ENCODE data around the gene SH2D1A. TPM values are rescaled to one million over a fixed set of nuclear protein-coding genes. Genes with fewer than 3 reads are reported as not detected.

The SH2D1A gene
- total RNA-seq, 1 experiment from 2014 or later: not detected

DNA sequence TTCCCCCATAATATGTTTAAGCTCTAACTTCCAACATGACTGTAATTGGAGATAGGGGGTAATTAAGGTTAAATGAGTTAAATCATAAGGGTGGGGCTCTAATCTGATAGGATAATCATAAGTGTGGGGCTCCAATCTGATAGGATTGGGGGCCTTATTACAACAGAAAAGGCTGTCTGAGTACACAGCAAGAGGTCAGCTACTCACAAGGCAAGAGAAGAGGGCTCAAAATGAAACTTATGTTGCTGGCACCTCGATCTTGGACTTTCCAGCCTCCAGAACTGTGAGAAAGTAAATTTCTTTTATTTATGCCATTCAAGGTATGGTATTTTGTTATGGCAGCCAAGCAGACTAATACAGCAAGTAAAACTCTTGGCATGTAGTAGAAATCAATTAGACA, 16.4 kb downstream of the SH2D1A start:
- no peak overlapping the region for H3K4me3 Mint-ChIP-seq
- DNase-seq: no peak
- Histone ChIP-seq H3K18ac (ENCODE audit: insufficient read length, low read depth, low read length) (no peak overlapping the region), H3K14ac (ENCODE audit: insufficient read depth, low read length) (no peak overlapping the region), H3K9ac (ENCODE audit: extremely low read depth, insufficient read length, low read length) (no peak overlapping the region), H4K91ac (ENCODE audit: insufficient read length, low read depth, low read length) (no peak overlapping the region), H3K4me2 (ENCODE audit: insufficient read depth, insufficient read length, low read length) (no peak overlapping the region), H3T11ph (ENCODE audit: low read length) (no peak overlapping the region), H3K27me3 (ENCODE audit: insufficient read depth, low read length) (no peaks in the 10 kb centered on the region), H2BK5ac (ENCODE audit: insufficient read length, low read length) (no peak overlapping the region), H2BK120ac (ENCODE audit: low read depth, low read length, poor library complexity, severe bottlenecking) (no peak overlapping the region), H4K8ac (replicated peaks; ENCODE audit: insufficient read length, low read depth, low read length) (no peak overlapping the region), H2AFZ (ENCODE audit: low read length) (no peak overlapping the region), H3K56ac (ENCODE audit: insufficient read length, low read depth, low read length) (no peak overlapping the region), H2BK20ac (ENCODE audit: low read depth, low read length, poor library complexity, severe bottlenecking) (no peak overlapping the region), H2BK12ac (ENCODE audit: insufficient read length, low read depth, low read length) (no peak overlapping the region), H3K79me2 (ENCODE audit: insufficient read depth, low read length) (no peaks in the 10 kb centered on the region), H4K5ac (ENCODE audit: insufficient read length, low read depth, low read length) (no peak overlapping the region), H3K23me2 (ENCODE audit: insufficient read length, low read depth, low read length, poor library complexity, severe bottlenecking) (no peaks in the 10 kb centered on the region), H2BK15ac (ENCODE audit: low read depth, low read length) (no peak overlapping the region), H3K23ac (ENCODE audit: insufficient read length, low read depth, low read length) (no peak overlapping the region), H3K79me1 (ENCODE audit: insufficient read depth, low read depth, low read length, poor library complexity, severe bottlenecking) (no peaks in the 10 kb centered on the region), H4K20me1 (ENCODE audit: control insufficient read depth, insufficient read depth, insufficient read length) (no peaks in the 10 kb centered on the region), H3K4ac (ENCODE audit: low read depth, low read length) (no peak overlapping the region), H3K4me1 (ENCODE audit: insufficient read depth, low read length) (no peaks in the 10 kb centered on the region), H3K27ac (ENCODE audit: insufficient read length, low read depth, low read length) (no peak overlapping the region), H3K9me3 (ENCODE audit: control insufficient read depth, low read depth, low read length) (no peaks in the 10 kb centered on the region), H2AK5ac (ENCODE audit: insufficient read length, low read length) (no peak overlapping the region)
- WGBS (ENCODE audit: extremely low coverage, insufficient read length, low lambda C conversion rate): no CpG with 5 or more reads among the region's 1 CpG
- TF ChIP-seq, protein P1, sequence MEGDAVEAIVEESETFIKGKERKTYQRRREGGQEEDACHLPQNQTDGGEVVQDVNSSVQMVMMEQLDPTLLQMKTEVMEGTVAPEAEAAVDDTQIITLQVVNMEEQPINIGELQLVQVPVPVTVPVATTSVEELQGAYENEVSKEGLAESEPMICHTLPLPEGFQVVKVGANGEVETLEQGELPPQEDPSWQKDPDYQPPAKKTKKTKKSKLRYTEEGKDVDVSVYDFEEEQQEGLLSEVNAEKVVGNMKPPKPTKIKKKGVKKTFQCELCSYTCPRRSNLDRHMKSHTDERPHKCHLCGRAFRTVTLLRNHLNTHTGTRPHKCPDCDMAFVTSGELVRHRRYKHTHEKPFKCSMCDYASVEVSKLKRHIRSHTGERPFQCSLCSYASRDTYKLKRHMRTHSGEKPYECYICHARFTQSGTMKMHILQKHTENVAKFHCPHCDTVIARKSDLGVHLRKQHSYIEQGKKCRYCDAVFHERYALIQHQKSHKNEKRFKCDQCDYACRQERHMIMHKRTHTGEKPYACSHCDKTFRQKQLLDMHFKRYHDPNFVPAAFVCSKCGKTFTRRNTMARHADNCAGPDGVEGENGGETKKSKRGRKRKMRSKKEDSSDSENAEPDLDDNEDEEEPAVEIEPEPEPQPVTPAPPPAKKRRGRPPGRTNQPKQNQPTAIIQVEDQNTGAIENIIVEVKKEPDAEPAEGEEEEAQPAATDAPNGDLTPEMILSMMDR (conservative IDR thresholded peaks at IDR 0.05): no peak
- H3K36me3 Mint-ChIP-seq (ENCODE audit: insufficient read depth in 1 of 3, low read depth in 3 of 3): no peaks in the 10 kb centered on the region
- H3K9me3 Mint-ChIP-seq: no peaks in the 10 kb centered on the region; a peak in 1 of 5 replicates
- H3K27me3 Mint-ChIP-seq (ENCODE audit: low read depth): no peaks in the 10 kb centered on the region
- no peak overlapping the region for H3K27ac Mint-ChIP-seq
- H3K4me1 Mint-ChIP-seq: no peaks in the 10 kb centered on the region

All from H9 (cell line).